Measurements from ENCODE around the gene PRKCA. TPM values are rescaled to one million over a fixed set of nuclear protein-coding genes. Genes with fewer than 3 reads are reported as not detected.
A peak's percentile ranks its signal among the peaks of the same experiment; 100 is the strongest.

Gene PRKCA
- total and polyA plus RNA-seq, 9 of the 15 experiments (the other 6 are each of a cell fraction or from before 2014, with no cell fraction given) = 3.2 to 33.0 (median 17.8) TPM

DNA sequence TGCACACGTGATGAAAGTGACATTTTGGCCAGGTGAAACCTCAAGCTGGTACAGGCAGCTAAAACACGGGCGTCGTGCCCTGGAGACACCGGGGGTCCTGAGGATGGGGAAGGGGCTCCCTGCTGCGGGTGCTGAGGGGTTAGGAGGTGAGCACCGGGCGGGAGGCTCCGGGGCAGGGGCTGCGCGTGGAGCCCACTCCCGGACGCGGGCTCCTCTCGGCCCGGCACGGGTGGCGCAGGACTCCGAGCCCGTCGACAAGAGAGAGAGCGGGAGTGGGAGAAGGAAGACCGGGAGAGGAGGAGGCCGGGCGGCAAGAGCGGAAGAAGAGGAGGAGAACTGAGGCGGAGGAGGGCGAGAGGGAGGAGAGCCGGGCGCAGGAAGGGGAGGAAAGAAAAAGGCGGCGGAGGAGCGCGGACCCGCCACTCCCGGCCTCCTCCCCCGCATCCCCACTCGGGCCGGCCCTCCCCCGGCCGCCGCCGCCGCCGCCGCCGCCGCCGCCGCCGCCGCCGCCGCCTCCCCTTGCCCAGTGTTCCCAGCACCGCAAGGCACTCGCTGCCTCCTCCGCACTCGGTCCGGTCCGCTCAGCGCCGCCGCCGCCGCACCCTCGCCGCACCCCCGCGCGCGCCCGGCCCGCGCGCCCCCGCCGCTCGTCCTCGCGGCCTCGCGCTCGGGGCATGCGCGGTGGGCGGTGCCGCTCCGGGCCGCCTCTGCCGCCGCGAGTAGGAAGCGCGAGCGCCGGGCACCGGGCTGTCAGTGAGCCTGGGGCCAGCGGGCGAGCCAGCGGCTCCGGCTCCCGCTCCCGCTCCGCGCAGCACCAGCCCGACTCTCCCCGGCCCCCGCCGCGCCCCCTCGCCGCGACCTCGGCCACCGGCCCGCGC is at the start of gene PRKCA (continued):
- TF ChIP-seq ZBTB7A (IDR thresholded peaks at IDR 0.05; ENCODE audit: borderline replicate concordance, control insufficient read depth, low read depth, low read length) = peak; percentile 57; the same call in 1 of the 2 replicates
- TF ChIP-seq ZNF507 (tag; conservative IDR thresholded peaks at IDR 0.05) = no peak
- no peak for TF ChIP-seq GTF2E2 (tag; IDR thresholded peaks at IDR 0.05)
- TF ChIP-seq SMAD2 (IDR thresholded peaks at IDR 0.05; ENCODE audit: low read depth, low read length) = no peak
- TF ChIP-seq BMI1 (IDR thresholded peaks at IDR 0.05; ENCODE audit: low read length) = no peak
- TF ChIP-seq, protein P1, sequence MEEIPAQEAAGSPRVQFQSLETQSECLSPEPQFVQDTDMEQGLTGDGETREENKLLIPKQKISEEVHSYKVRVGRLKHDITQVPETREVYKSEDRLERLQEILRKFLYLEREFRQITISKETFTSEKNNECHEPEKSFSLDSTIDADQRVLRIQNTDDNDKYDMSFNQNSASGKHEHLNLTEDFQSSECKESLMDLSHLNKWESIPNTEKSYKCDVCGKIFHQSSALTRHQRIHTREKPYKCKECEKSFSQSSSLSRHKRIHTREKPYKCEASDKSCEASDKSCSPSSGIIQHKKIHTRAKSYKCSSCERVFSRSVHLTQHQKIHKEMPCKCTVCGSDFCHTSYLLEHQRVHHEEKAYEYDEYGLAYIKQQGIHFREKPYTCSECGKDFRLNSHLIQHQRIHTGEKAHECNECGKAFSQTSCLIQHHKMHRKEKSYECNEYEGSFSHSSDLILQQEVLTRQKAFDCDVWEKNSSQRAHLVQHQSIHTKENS (CRISPR knock-in tag; IDR thresholded peaks at IDR 0.05) = no peak
- no peak for TF ChIP-seq JUN (IDR thresholded peaks at IDR 0.05; ENCODE audit: borderline replicate concordance, low read depth, low read length)
- no peak for TF ChIP-seq JUN (CRISPR knock-in tag; IDR thresholded peaks at IDR 0.05; ENCODE audit: borderline replicate concordance)
- no peak for TF ChIP-seq CCAR2 (IDR thresholded peaks at IDR 0.05; ENCODE audit: low read depth, low read length)
- peak; percentile 70 for TF ChIP-seq HMGN3 (IDR thresholded peaks at IDR 0.05; ENCODE audit: borderline replicate concordance, extremely low read depth, insufficient read length, low read depth, low read length)
- no peak for TF ChIP-seq BRF1 (IDR thresholded peaks at IDR 0.05; ENCODE audit: borderline replicate concordance, extremely low read depth, insufficient read length)
- no peak for TF ChIP-seq CREBBP (IDR thresholded peaks at IDR 0.05; ENCODE audit: low read depth, low read length)
- TF ChIP-seq KAT7 (CRISPR knock-in tag; IDR thresholded peaks at IDR 0.05; ENCODE audit: borderline replicate concordance) = no peak
- TF ChIP-seq POLR2A (conservative IDR thresholded peaks at IDR 0.05) = no peak; the same call in 1 of the 2 replicates
- TF ChIP-seq ZNF253 (CRISPR knock-in tag; conservative IDR thresholded peaks at IDR 0.05) = no peak
- TF ChIP-seq, protein P2, sequence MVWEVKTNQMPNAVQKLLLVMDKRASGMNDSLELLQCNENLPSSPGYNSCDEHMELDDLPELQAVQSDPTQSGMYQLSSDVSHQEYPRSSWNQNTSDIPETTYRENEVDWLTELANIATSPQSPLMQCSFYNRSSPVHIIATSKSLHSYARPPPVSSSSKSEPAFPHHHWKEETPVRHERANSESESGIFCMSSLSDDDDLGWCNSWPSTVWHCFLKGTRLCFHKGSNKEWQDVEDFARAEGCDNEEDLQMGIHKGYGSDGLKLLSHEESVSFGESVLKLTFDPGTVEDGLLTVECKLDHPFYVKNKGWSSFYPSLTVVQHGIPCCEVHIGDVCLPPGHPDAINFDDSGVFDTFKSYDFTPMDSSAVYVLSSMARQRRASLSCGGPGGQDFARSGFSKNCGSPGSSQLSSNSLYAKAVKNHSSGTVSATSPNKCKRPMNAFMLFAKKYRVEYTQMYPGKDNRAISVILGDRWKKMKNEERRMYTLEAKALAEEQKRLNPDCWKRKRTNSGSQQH (CRISPR knock-in tag; IDR thresholded peaks at IDR 0.05) = no peak
- no peak for TF ChIP-seq TCF7L2 (IDR thresholded peaks at IDR 0.05; ENCODE audit: low read depth, low read length)
- no peak for TF ChIP-seq BRD4 (IDR thresholded peaks at IDR 0.05)
- TF ChIP-seq RB1 (IDR thresholded peaks at IDR 0.05; ENCODE audit: low read depth) = peak; percentile 68; the same call in 1 of the 2 replicates
- no peak for TF ChIP-seq ZNF445 (CRISPR knock-in tag; IDR thresholded peaks at IDR 0.05; ENCODE audit: low read depth)
- TF ChIP-seq, protein P3, sequence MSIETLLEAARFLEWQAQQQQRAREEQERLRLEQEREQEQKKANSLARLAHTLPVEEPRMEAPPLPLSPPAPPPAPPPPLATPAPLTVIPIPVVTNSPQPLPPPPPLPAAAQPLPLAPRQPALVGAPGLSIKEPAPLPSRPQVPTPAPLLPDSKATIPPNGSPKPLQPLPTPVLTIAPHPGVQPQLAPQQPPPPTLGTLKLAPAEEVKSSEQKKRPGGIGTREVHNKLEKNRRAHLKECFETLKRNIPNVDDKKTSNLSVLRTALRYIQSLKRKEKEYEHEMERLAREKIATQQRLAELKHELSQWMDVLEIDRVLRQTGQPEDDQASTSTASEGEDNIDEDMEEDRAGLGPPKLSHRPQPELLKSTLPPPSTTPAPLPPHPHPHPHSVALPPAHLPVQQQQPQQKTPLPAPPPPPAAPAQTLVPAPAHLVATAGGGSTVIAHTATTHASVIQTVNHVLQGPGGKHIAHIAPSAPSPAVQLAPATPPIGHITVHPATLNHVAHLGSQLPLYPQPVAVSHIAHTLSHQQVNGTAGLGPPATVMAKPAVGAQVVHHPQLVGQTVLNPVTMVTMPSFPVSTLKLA (conservative IDR thresholded peaks at IDR 0.05) = peak in 1 of 2 experiments; percentile 33; a peak in 1 of 4 replicates
- peak; percentile 37; the same call in 1 of the 2 replicates for TF ChIP-seq PHF8 (IDR thresholded peaks at IDR 0.05; ENCODE audit: borderline replicate concordance, low read length)
- no peak for TF ChIP-seq LARP7 (IDR thresholded peaks at IDR 0.05)
- no peak for TF ChIP-seq ZNF75A (CRISPR knock-in tag; IDR thresholded peaks at IDR 0.05)

Data from K562 (cell line).